SK-N-MC (cell line): ENCODE results near the gene CD300LD.

Source experiments
- EZH2 ChIP-seq: fragments of 200-600 bp; sonication (generic); IDR thresholded peaks from one replicate; pipeline ENCODE4 v1.6.1; 2017; ENCODE audit warnings: antibody characterized with exemption
- FOXP2 ChIP-seq: optimal IDR thresholded peaks from 2 replicates; pipeline ENCODE3; 2011; ENCODE audit warnings: mild to moderate bottlenecking, moderate library complexity; ENCODE audit not compliant: insufficient read depth; ENCODE audit errors: extremely low read length, control extremely low read depth
- POLR2AphosphoS5 ChIP-seq: IDR thresholded peaks from 2 replicates; pipeline ENCODE4 v1.6.1; 2012; ENCODE audit warnings: mild to moderate bottlenecking, low read depth, low read length, borderline replicate concordance

GRCh38 chr17:74641224-74641957 is 49.3 kb upstream of the CD300LD start:
- TF ChIP-seq POLR2AphosphoS5 (no peak), EZH2 (no peak), FOXP2 (no peak)
